ENCODE data around the gene PRM3.

PRM3 gene

GRCh38 chr16:11274964-11275363, 1.5 kb upstream of the PRM3 start:
- POLR2A ChIA-PET (ENCODE audit: low non-redundant PET) = no interaction called here
- CTCF ChIA-PET = no interaction called here
- DNase-seq (ENCODE audit: low spot score) = no peak
- TF ChIP-seq CTCF (conservative IDR thresholded peaks at IDR 0.05; ENCODE audit: low read depth) = no peak
- H3K27ac ChIP-seq = no peak overlapping the region

- ChIA-PET CTCF (interaction anchor here (1.1 kb wide), 1 partner anchor 310 kb away, joined by 3 read pairs; no protein-coding TSS in a partner anchor), POLR2A (ENCODE audit: low non-redundant PET) (no interaction called here)
- TF ChIP-seq CTCF (conservative IDR thresholded peaks at IDR 0.05; ENCODE audit: low read depth) = no peak
- no peak overlapping the region for H3K27ac ChIP-seq
- DNase-seq (ENCODE audit: low spot score) = no peak
These were observed 394 bp upstream of the PRM3 start for GRCh38 chr16:11273721-11274324.

DNA sequence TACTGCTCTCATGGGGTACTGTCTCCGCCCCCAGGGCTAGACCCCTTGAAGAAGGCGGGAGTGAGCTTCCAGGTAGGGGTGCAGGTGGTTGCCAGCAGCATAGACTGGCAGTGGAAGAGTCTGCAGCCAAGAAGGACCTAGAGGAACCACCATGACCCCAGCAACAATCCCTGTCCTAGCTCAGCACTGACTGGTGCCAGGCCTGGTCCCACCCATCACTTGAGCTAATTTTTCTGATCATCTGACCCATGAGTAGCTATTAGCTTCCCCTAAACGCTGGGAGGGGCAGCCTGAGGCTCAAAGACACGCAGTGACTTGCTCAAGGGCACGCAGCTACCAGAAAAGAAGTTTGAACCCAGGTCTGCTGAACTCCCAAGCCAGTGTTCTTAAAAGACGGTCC, 945 bp downstream of the PRM3 start:
- ChIA-PET POLR2A (ENCODE audit: low non-redundant PET) (no interaction called here), CTCF (no interaction called here)
- no peak overlapping the region for H3K27ac ChIP-seq
- no peak for DNase-seq (ENCODE audit: low spot score)
- TF ChIP-seq CTCF (conservative IDR thresholded peaks at IDR 0.05; ENCODE audit: low read depth) = no peak

DNA sequence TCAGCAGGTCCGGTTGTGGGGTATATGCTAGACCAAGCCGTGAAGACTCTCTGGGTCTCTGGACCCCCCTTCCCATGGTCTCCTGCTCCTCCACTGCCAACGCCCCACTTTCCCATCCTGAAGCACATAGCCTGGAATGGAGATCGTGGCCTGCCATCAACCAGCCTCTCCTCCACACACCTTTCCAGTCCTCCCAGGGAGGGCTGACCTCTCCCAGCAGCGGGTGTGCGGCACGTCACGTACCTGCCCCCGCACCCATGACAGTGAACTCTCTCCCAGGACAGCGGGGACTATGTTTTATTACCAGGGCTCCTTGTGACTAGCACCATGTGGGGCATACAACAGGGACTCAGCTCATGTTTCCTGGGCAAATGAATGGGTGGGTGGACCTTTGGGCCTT, 1.8 kb downstream of the PRM3 start:
- CTCF ChIA-PET = interaction anchor here (2.0 kb wide), 1 partner anchor 16 kb away, joined by 4 read pairs; the partner anchor contains the start of gene SOCS1
- H3K27ac ChIP-seq = no peak overlapping the region
- TF ChIP-seq CTCF (conservative IDR thresholded peaks at IDR 0.05; ENCODE audit: low read depth) = no peak
- no peak for DNase-seq (ENCODE audit: low spot score)
- POLR2A ChIA-PET (ENCODE audit: low non-redundant PET) = no interaction called here

GRCh38 chr16:11270602-11271162, 2.7 kb downstream of the PRM3 start:
- POLR2A ChIA-PET (ENCODE audit: low non-redundant PET) = no interaction called here
- no peak overlapping the region for H3K27ac ChIP-seq
- TF ChIP-seq CTCF (conservative IDR thresholded peaks at IDR 0.05; ENCODE audit: low read depth) = no peak
- CTCF ChIA-PET = interaction anchor here (2.0 kb wide), 1 partner anchor 15 kb away, joined by 4 read pairs; the partner anchor contains the start of gene SOCS1
- no peak for DNase-seq (ENCODE audit: low spot score)

DNA sequence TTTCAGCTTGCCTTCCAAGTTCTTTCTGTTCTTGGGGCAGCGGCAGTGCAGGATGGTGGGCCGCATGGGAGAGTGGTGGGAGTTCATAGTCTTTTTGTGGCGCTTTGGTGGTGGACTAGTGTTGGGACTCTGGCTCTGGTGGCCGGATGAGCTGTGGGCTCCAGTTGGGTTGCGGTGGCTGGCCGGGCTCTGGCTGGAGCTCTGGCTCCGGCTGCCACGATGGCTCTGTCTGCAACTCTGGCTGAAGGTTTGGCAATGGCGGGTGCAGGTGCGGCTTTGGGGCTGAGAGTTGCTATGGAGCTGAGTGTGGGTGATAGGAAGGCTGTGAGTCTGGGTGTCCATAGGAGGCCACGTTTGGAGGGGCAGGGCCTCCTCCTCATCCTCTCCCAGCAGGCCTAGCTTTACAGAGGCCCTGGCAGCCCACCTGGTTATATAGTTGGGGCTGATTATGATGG, 4.5 kb downstream of the PRM3 start, which contains the start of gene TNP2:
TSS of gene TNP2 (minus strand) at position 405 of the 455 bp plus-strand sequence. CDS start at position 342, 63 bp downstream.
- no peak within 1 kb of the TSS for H3K27ac ChIP-seq
- ChIA-PET POLR2A (ENCODE audit: low non-redundant PET) (no interaction called here), CTCF (interaction anchor here (0.6 to 1.7 kb wide), 3 partner anchors 13 to 1013 kb away, joined by 3 to 8 read pairs (median 3); partner anchors contain the start of gene SOCS1)
- no peak for DNase-seq (ENCODE audit: low spot score)
- no peak for TF ChIP-seq CTCF (conservative IDR thresholded peaks at IDR 0.05; ENCODE audit: low read depth)
